K562 (cell line): Measurements from ENCODE around the gene HMGN1. TPM values are rescaled to one million over a fixed set of nuclear protein-coding genes. Genes with fewer than 3 reads are reported as not detected.

Experiments
- ATAC-seq: fragments of 200-7000 bp; cut with Tn5 transposase; 3 replicates; pipeline ENCODE4 v1.9.1; 2020; ENCODE audit warnings: moderate library complexity
- BruUV-seq: library from RNA; stranded (reverse); fragments of 400-500 nt; replicated peaks from 2 replicates; lab custom pipeline; 2021; lab: Mats Ljungman, UMichigan
- CTCF ChIA-PET: fragments of 300-600 bp; formaldehyde crosslinking; extraction: SDS; loops from one replicate; lab custom pipeline; 2021; ENCODE audit warnings: low intra/inter-chr PET ratio; lab: Yijun Ruan, JAX
- POLR2A ChIA-PET: fragments of 300-600, 350-650 bp; sonication (Branson Sonifier 250); formaldehyde crosslinking; extraction: SDS; loops from one replicate; lab custom pipeline; 2021; ENCODE audit warnings: antibody characterized with exemption, inconsistent platforms; lab: Yijun Ruan, JAX
- DNase-seq, 4 experiments: peaks; one replicate each; pipeline versions ENCODE4 v3.0.0 to v3.0.0-alpha.2; 2011 to 2018; ENCODE audit warnings: low spot score in 3 of 4, mixed read lengths in 3 of 4; ENCODE audit errors: extremely low read depth in 1 of 4
- FAIRE-seq: peaks from 2 replicates; lab custom pipeline; 2011; peaks lifted over from hg19 to GRCh38; lab: Jason Lieb, UNC
- H2AFZ ChIP-seq: 2 replicates; pipeline ENCODE4 v1.6.0; 2011; ENCODE audit warnings: low read depth, low read length, control low read depth, inconsistent platforms
- H3K27ac ChIP-seq: fragments of 200-600 bp; 3 replicates; pipeline ENCODE4 v1.8.0; 2011; ENCODE audit warnings: low read depth, mild to moderate bottlenecking, control low read depth, inconsistent platforms, low read length, moderate library complexity, mixed read lengths; ENCODE audit errors: extremely low read depth
- H3K27me3 ChIP-seq, 2 experiments: fragments of 300-600 bp in 1 of 2; 2 replicates in 1 of 2; 3 replicates in 1 of 2; pipeline versions ENCODE4 v1.6.0 to v1.8.0; 2011; ENCODE audit warnings: inconsistent platforms in 2 of 2, low read length in 2 of 2, mild to moderate bottlenecking in 1 of 2, mixed read lengths in 1 of 2, moderate library complexity in 1 of 2; ENCODE audit not compliant: control insufficient read depth in 2 of 2, insufficient read depth in 2 of 2
- H3K36me3 ChIP-seq: fragments of 300-600 bp; 3 replicates; pipeline ENCODE4 v1.8.0; 2011; ENCODE audit warnings: mild to moderate bottlenecking, low read length, inconsistent platforms; ENCODE audit not compliant: control insufficient read depth, insufficient read depth
- H3K4me1 ChIP-seq, 2 experiments: fragments of 200-600 bp in 1 of 2; replicated peaks in 1 of 2; 2 replicates in 1 of 2; 3 replicates in 1 of 2; pipeline versions ENCODE4 v1.5.1 to v1.8.0; 2011; ENCODE audit warnings: inconsistent platforms in 2 of 2, low read length in 2 of 2, mild to moderate bottlenecking in 1 of 2, mixed read lengths in 1 of 2, moderate library complexity in 1 of 2; ENCODE audit not compliant: control insufficient read depth in 2 of 2, insufficient read depth in 2 of 2
- H3K4me2 ChIP-seq: 2 replicates; pipeline ENCODE4 v1.6.1; 2011; ENCODE audit warnings: low read length, control low read depth, inconsistent platforms, mixed read lengths; ENCODE audit not compliant: insufficient read depth
- H3K4me3 ChIP-seq: fragments of 200-600 bp; sonication (generic), shearing (Covaris generic); 2 replicates; pipeline ENCODE4 v1.5.1; 2016; ENCODE audit warnings: control low read depth, inconsistent platforms
- H3K79me2 ChIP-seq: fragments of 200-600 bp; 3 replicates; pipeline ENCODE4 v1.8.0; 2011; ENCODE audit warnings: low read length, inconsistent platforms; ENCODE audit not compliant: control insufficient read depth, insufficient read depth
- H3K9ac ChIP-seq, 2 experiments: 2 replicates each; pipeline versions ENCODE4 v1.6.0 to v1.6.1; 2011; ENCODE audit warnings: low read depth in 2 of 2, low read length in 2 of 2, control low read depth in 1 of 2, inconsistent platforms in 1 of 2, mild to moderate bottlenecking in 1 of 2, mixed read lengths in 1 of 2; ENCODE audit not compliant: insufficient read depth in 1 of 2
- H3K9me1 ChIP-seq: one replicate; pipeline ENCODE4 v1.6.0; 2011; ENCODE audit warnings: inconsistent platforms, mild to moderate bottlenecking, low read length, moderate library complexity; ENCODE audit not compliant: control insufficient read depth, insufficient read depth
- H3K9me3 ChIP-seq: replicated peaks from 2 replicates; pipeline ENCODE4 v1.5.1; 2011; ENCODE audit warnings: low read depth, low read length, inconsistent platforms; ENCODE audit not compliant: control insufficient read depth, insufficient read depth
- H4K20me1 ChIP-seq: replicated peaks from 2 replicates; pipeline ENCODE4 v1.6.1; 2011; ENCODE audit warnings: low read length, inconsistent platforms, mixed read lengths; ENCODE audit not compliant: control insufficient read depth, insufficient read depth
- CBX3 ChIP-seq, 2 experiments: IDR thresholded peaks; 1 replicate in 1 of 2; 2 replicates in 1 of 2; pipeline ENCODE4 v1.6.1; 2012; ENCODE audit warnings: inconsistent platforms in 2 of 2, low read length in 2 of 2, borderline replicate concordance in 1 of 2, control low read depth in 1 of 2
- GABPA ChIP-seq: fragments of 200-800 bp; sonication (Bioruptor generic); conservative IDR thresholded peaks from 2 replicates; pipeline ENCODE4 v1.6.1; 2016; ENCODE audit warnings: low read depth, missing genetic modification characterization, missing compliant biosample characterization
- HBP1 ChIP-seq: fragments of 450-650 bp; formaldehyde crosslinking; IDR thresholded peaks from 2 replicates; pipeline ENCODE4 v1.4.0; 2022; ENCODE audit warnings: missing genetic modification characterization
- HDAC2 ChIP-seq: fragments of 450-650 bp; IDR thresholded peaks from 2 replicates; pipeline ENCODE4 v1.6.1; 2016; ENCODE audit warnings: mild to moderate bottlenecking
- HDAC6 ChIP-seq: IDR thresholded peaks from 2 replicates; pipeline ENCODE4 v1.6.1; 2012; ENCODE audit warnings: low read depth, mild to moderate bottlenecking, control low read depth, inconsistent platforms, low read length, moderate library complexity
- HEY1 ChIP-seq: fragments of 250-450 bp; sonication (Bioruptor Pico); IDR thresholded peaks from 2 replicates; pipeline ENCODE4 v1.5.0; 2020; ENCODE audit warnings: mild to moderate bottlenecking, moderate library complexity, borderline replicate concordance
- HMGN3 ChIP-seq: IDR thresholded peaks from 2 replicates; pipeline ENCODE4 v1.6.1; 2011; ENCODE audit warnings: borderline replicate concordance, low read depth, mild to moderate bottlenecking, mixed read lengths, low read length; ENCODE audit not compliant: insufficient read length; ENCODE audit errors: extremely low read depth
- IRF2 ChIP-seq: sonication (generic); formaldehyde crosslinking; IDR thresholded peaks from 2 replicates; pipeline ENCODE4 v1.8.1; 2022; ENCODE audit warnings: mild to moderate bottlenecking, missing genetic modification reagents
- KLF6 ChIP-seq: fragments of 250-450 bp; sonication (Bioruptor Pico); IDR thresholded peaks from 2 replicates; pipeline ENCODE4 v1.4.0; 2020; ENCODE audit warnings: mild to moderate bottlenecking, moderate library complexity, borderline replicate concordance
- MEF2A ChIP-seq: IDR thresholded peaks from 2 replicates; pipeline ENCODE4 v1.6.1; 2011; ENCODE audit warnings: low read depth, mild to moderate bottlenecking, low read length, moderate library complexity; ENCODE audit not compliant: control insufficient read depth
- RAD51 ChIP-seq: fragments of 450-650 bp; IDR thresholded peaks from 2 replicates; pipeline ENCODE4 v1.7.1; 2016; ENCODE audit warnings: low read depth, mild to moderate bottlenecking, borderline replicate concordance
- SRSF1 ChIP-seq: fragments of 200-400 bp; formaldehyde crosslinking; IDR thresholded peaks from 2 replicates; pipeline ENCODE4 v1.6.1; 2017; ENCODE audit warnings: mild to moderate bottlenecking, low read depth, low read length, moderate library complexity
- TAF15 ChIP-seq: fragments of 200-400 bp; formaldehyde crosslinking; IDR thresholded peaks from 2 replicates; pipeline ENCODE4 v1.6.1; 2017; ENCODE audit warnings: mild to moderate bottlenecking, low read depth, low read length, moderate library complexity
- TEAD4 ChIP-seq, 2 experiments: sonication (generic) in 1 of 2; formaldehyde crosslinking in 1 of 2; IDR thresholded peaks; 2 replicates each; pipeline versions ENCODE4 v1.6.1 to v1.8.0; 2012 to 2022; ENCODE audit warnings: borderline replicate concordance in 1 of 2, inconsistent platforms in 1 of 2, low read length in 1 of 2, mild to moderate bottlenecking in 1 of 2, missing genetic modification reagents in 1 of 2
- ZBTB2 ChIP-seq: fragments of 450-650 bp; IDR thresholded peaks from 2 replicates; pipeline ENCODE4 v1.6.1; 2016; ENCODE audit warnings: antibody characterized with exemption
- ZNF717 ChIP-seq: fragments of 250-450 bp; sonication (Bioruptor Pico); IDR thresholded peaks from 2 replicates; pipeline ENCODE4 v1.5.0; 2021
- WGBS: fragments of 100-300 bp; shearing (Covaris generic); methylation state at CpG from one replicate; pipeline ENCODE4 v1.1.6; 2016; ENCODE audit warnings: low coverage, mixed read lengths; ENCODE audit not compliant: insufficient coverage; ENCODE audit errors: missing lambda C conversion rate; 5-methylcytosine and 5-hydroxymethylcytosine counted together
- in situ Hi-C: fragments of 300-500 bp; cut with MboI; formaldehyde crosslinking; loops from 4 replicates; pipeline ENCODE4 v1.15.0; 2018; ENCODE audit warnings: inconsistent platforms, mixed read lengths
- intact Hi-C: fragments of 100-400 bp; cut with micrococcal nuclease; formaldehyde crosslinking; loops from 2 replicates; pipeline ENCODE4 v1.14.2; 2022
- polyA plus RNA-seq, 8 experiments: library from polyadenylated mRNA; depleted of rRNA in 4 of 8; stranded (reverse) in 5 of 8; unstranded in 3 of 8; fragments of >200 nt; fragmentation: Nextera tagmentation in 2 of 8; fragmentation: Illumina TruSeq in 1 of 8; extraction: Ambion mirVana in 2 of 8; extraction: Trizol in 1 of 8; gene quantifications; 2 replicates each; pipeline versions ENCODE4 v1.2.1 to v1.2.3, GENCODE V29; 2011 to 2014; ENCODE audit warnings: inconsistent platforms in 1 of 8, missing spikeins in 1 of 8
- total RNA-seq, 7 experiments: library from RNA; depleted of rRNA in 6 of 7; stranded (reverse); fragments of >200 nt in 6 of 7; fragmentation: Illumina TruSeq in 2 of 7; extraction: Trizol in 2 of 7; gene quantifications; 2 replicates each; pipeline versions ENCODE4 v1.2.1 to v1.2.3, GENCODE V29; 2011 to 2021; ENCODE audit warnings: low replicate concordance in 1 of 7
- TF ChIP-seq, protein P1 (sequence below): sonication (generic); formaldehyde crosslinking; IDR thresholded peaks from 2 replicates; pipeline ENCODE4 v1.9.0; 2022; ENCODE audit warnings: mild to moderate bottlenecking, missing genetic modification reagents

Gene HMGN1
- total and polyA plus RNA-seq, 9 of the 15 experiments (the other 6 are each of a cell fraction or from before 2014, with no cell fraction given): 124 to 626 (median 498) TPM

GRCh38 chr21:39349211-39350093 is 564 bp upstream of the HMGN1 start:
- CTCF ChIA-PET: no interaction called here
- under 1% methylated on average over 45 of the region's 56 CpGs for WGBS
- peaks cover 5 to 30% of the 10 kb centered on the region in 2 experiments for H3K4me1 ChIP-seq
- H3K27me3 ChIP-seq: no peaks in the 10 kb centered on the region
- peak overlapping the region; percentile 81 to 86 for H3K9ac ChIP-seq
- in situ Hi-C loops (no loop called here), intact Hi-C loops (loop anchor here (1.0 to 2.0 kb wide), 2 partner anchors 21 to 37 kb away; partner anchors contain the start of gene BRWD1)
- peak overlapping the region; percentile 94 for H3K4me2 ChIP-seq
- no peaks in the 10 kb centered on the region for H3K9me3 ChIP-seq
- H3K9me1 ChIP-seq: peaks cover 7% of the 10 kb centered on the region
- no TSS peak for BruUV-seq
- H3K27ac ChIP-seq: peak overlapping the region; percentile 94
- H4K20me1 ChIP-seq: peaks cover 11% of the 10 kb centered on the region
- peak; percentile 99 to 100 (median 100) for DNase-seq
- peak overlapping the region; percentile 68 for H3K4me3 ChIP-seq
- ATAC-seq: peak; percentile 93
- POLR2A ChIA-PET: interaction anchor here (0.6 to 7.7 kb wide), 17 partner anchors 10 to 96 kb away, joined by 3 to 73 read pairs (median 7); partner anchors contain the start of gene BRWD1
- peaks cover 38% of the 10 kb centered on the region for H3K36me3 ChIP-seq
- peaks cover 60% of the 10 kb centered on the region for H3K79me2 ChIP-seq
- peak overlapping the region; percentile 83 for H2AFZ ChIP-seq
- peak; percentile 93 for FAIRE-seq
- no peak for TF ChIP-seq HDAC6
- TF ChIP-seq HDAC2: peak; percentile 41; the same call in 1 of the 2 replicates
- TF ChIP-seq IRF2 (CRISPR knock-in tag): no peak
- 0 out of 2 replicates have a peak, but pooled peaks have one; percentile 30 for TF ChIP-seq MEF2A
- TF ChIP-seq TAF15: no peak
- peak; percentile 92 for TF ChIP-seq ZBTB2
- TF ChIP-seq, protein P1, sequence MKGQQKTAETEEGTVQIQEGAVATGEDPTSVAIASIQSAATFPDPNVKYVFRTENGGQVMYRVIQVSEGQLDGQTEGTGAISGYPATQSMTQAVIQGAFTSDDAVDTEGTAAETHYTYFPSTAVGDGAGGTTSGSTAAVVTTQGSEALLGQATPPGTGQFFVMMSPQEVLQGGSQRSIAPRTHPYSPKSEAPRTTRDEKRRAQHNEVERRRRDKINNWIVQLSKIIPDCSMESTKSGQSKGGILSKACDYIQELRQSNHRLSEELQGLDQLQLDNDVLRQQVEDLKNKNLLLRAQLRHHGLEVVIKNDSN (CRISPR knock-in tag): peak; percentile 96
- no peak for TF ChIP-seq HBP1 (CRISPR knock-in tag)
- no peak for TF ChIP-seq SRSF1
- peak; percentile 57; the same call in 1 of the 2 replicates for TF ChIP-seq ZNF717
- TF ChIP-seq HMGN3: peak; percentile 53
- peak; percentile 59; the same call in 1 of the 2 replicates for TF ChIP-seq HEY1 (CRISPR knock-in tag)
- TF ChIP-seq RAD51: peak; percentile 95
- TF ChIP-seq CBX3 (IDR thresholded peaks at IDR 0.05; ENCODE audit: borderline replicate concordance in 1 of 2, low read length in 2 of 2): no peak
- TF ChIP-seq GABPA (tag): peak; percentile 80
- peak; percentile 24; the same call in 1 of the 2 replicates for TF ChIP-seq TEAD4 (IDR thresholded peaks at IDR 0.05; ENCODE audit: low read length)
- TF ChIP-seq TEAD4 (CRISPR knock-in tag; IDR thresholded peaks at IDR 0.05; ENCODE audit: borderline replicate concordance): no peak
- TF ChIP-seq KLF6 (CRISPR knock-in tag): peak; percentile 30; the same call in 1 of the 2 replicates
